ENCODE results near the gene ZNF532. TPM values are rescaled to one million over a fixed set of nuclear protein-coding genes. Genes with fewer than 3 reads are reported as not detected.

Gene ZNF532
- total RNA-seq, 1 donor from 2014 or later = 69.4 TPM

DNA sequence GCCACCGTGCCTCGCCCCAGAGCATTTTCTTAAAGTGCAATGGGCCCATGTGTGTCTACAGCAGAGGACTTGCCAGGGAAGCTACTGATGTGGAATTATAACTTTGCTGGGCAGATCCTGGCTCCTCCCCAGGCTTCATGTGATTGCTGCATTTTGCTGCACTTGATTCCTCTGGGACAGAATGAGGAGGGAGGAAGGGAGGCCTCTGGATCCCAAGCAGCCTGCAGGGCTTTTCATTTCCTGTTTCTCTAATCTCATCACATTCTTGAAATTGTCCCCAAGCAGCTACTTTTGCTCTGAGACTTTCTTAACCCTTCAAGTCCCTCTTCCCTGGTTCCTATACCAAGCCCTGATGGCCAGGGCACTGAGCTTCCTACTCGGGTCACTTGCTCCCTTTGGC lies 140.6 kb downstream of the ZNF532 start:
- Histone ChIP-seq H3K27ac (ENCODE audit: low read depth, low read length) (peak overlapping the region; percentile 68), H3K36me3 (ENCODE audit: control insufficient read depth in 3 of 3, insufficient read depth in 3 of 3, low read length in 3 of 3) (no peaks in the 10 kb centered on the region), H3K4me3 (ENCODE audit: low read length in 3 of 3) (peak overlapping the region in 1 of 3 donors; percentile 15), H3K27me3 (ENCODE audit: control insufficient read depth in 3 of 3, insufficient read depth in 3 of 3, low read length in 3 of 3) (no peaks in the 10 kb centered on the region), H3K9me3 (ENCODE audit: control insufficient read depth in 3 of 3, low read length in 3 of 3) (no peaks in the 10 kb centered on the region), H3K9ac (ENCODE audit: low read depth in 1 of 3, low read length in 3 of 3) (peak overlapping the region in 1 of 3 donors; percentile 26), H3K4me1 (ENCODE audit: control insufficient read depth in 3 of 3, insufficient read depth in 3 of 3, low read length in 3 of 3) (peaks cover 16 to 20% (median 17%) of the 10 kb centered on the region in 3 donors)

DNA sequence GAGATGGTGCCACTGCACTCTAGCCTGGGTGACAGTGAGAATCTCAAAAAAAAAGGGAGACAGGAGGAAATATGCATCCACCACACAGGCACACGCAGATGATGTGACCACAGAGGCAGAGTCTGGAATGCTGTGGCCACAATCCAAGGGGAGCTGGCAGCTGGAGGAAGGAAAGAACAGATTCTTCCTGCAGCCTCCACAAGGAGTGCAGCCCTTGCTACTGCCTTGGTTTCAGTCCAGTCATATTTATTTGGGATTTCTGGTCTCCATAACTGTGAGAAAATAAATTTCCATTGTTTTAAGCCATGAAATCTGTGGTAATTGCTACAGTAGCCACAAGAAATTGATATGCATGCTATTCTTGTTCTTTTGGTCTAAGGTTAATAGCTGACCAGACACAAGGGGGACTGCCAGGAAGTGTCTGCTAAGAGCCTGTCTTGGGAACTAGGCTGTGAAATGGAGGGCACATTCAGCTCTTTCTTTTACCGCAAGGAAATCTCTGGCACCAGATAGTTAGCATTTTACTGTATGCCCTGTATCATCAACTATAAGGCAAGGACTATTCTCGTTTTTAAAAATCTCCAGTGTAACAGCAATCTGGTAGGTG lies 141.9 kb downstream of the ZNF532 start:
- Histone ChIP-seq H3K27ac (ENCODE audit: low read depth, low read length) (peak overlapping the region; percentile 17), H3K4me1 (ENCODE audit: control insufficient read depth in 3 of 3, insufficient read depth in 3 of 3, low read length in 3 of 3) (peaks cover 16 to 20% (median 17%) of the 10 kb centered on the region in 3 donors), H3K4me3 (ENCODE audit: low read length in 3 of 3) (no peak overlapping the region), H3K9me3 (ENCODE audit: control insufficient read depth in 3 of 3, low read length in 3 of 3) (no peaks in the 10 kb centered on the region), H3K27me3 (ENCODE audit: control insufficient read depth in 3 of 3, insufficient read depth in 3 of 3, low read length in 3 of 3) (no peaks in the 10 kb centered on the region), H3K9ac (ENCODE audit: low read depth in 1 of 3, low read length in 3 of 3) (no peak overlapping the region), H3K36me3 (ENCODE audit: control insufficient read depth in 3 of 3, insufficient read depth in 3 of 3, low read length in 3 of 3) (no peaks in the 10 kb centered on the region)

DNA sequence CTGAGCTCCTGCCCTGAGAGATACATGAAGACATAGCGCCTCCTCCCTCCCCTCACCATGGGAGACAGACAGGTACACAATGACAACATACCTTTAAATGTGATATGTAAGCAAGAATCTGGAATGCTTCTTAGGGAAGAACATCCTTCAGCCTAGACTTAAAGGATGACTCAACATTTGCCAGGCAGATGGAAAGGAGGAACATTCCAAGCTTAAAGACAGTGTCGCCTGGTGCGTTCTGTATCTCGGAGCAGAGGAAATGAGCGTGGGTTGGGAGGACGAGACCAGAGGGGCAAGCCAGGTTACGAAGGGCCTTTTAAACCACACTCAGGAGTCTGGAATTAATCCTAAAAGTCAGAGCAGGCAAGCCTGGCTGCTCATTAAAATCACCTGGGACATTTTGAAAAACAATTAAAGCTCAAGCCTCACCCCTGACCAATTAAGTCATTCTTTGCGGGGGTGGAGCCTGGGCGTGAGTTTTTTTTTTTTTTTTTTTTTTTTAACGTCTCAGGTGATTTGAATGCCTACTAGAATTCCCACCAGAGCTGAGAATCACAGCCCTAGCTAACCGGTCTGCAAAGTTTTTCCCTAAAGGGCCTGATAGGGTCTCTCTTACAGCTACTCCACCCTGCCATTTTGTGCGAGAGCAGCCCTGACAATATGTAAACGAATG lies 143.8 kb downstream of the ZNF532 start:
- Histone ChIP-seq H3K4me3 (ENCODE audit: low read length in 3 of 3) (no peak overlapping the region), H3K36me3 (ENCODE audit: control insufficient read depth in 3 of 3, insufficient read depth in 3 of 3, low read length in 3 of 3) (no peaks in the 10 kb centered on the region), H3K9me3 (ENCODE audit: control insufficient read depth in 3 of 3, low read length in 3 of 3) (no peaks in the 10 kb centered on the region), H3K27me3 (ENCODE audit: control insufficient read depth in 3 of 3, insufficient read depth in 3 of 3, low read length in 3 of 3) (no peaks in the 10 kb centered on the region), H3K27ac (ENCODE audit: low read depth, low read length) (no peak overlapping the region), H3K4me1 (ENCODE audit: control insufficient read depth in 3 of 3, insufficient read depth in 3 of 3, low read length in 3 of 3) (peaks cover 16 to 20% (median 17%) of the 10 kb centered on the region in 3 donors), H3K9ac (ENCODE audit: low read depth in 1 of 3, low read length in 3 of 3) (no peak overlapping the region)

DNA sequence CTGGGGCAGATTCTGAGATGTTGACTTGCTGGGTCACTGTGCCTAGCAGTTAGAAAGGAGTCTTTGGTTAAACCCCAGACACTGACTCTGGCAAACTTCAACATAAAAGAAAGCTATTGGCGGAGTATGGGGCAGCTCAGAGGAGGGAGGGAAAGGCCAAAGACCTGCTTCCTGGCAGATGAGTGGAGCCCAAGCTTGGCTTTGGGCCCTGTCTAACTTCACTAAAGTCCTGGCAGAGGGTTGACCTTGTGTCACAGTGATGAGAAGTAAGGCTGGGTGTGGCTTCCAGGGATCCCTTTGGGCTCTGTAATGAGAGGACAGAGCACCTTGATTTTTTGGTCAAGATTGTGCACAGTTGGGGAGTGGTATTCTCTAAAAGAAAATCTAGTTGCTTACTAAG lies 145.2 kb downstream of the ZNF532 start:
- no peak overlapping the region for H3K9ac ChIP-seq (ENCODE audit: low read depth in 1 of 3, low read length in 3 of 3)
- no peaks in the 10 kb centered on the region for H3K9me3 ChIP-seq (ENCODE audit: control insufficient read depth in 3 of 3, low read length in 3 of 3)
- peaks cover 16 to 20% (median 17%) of the 10 kb centered on the region in 3 donors for H3K4me1 ChIP-seq (ENCODE audit: control insufficient read depth in 3 of 3, insufficient read depth in 3 of 3, low read length in 3 of 3)
- H3K27ac ChIP-seq (ENCODE audit: low read depth, low read length) = no peak overlapping the region
- no peaks in the 10 kb centered on the region for H3K27me3 ChIP-seq (ENCODE audit: control insufficient read depth in 3 of 3, insufficient read depth in 3 of 3, low read length in 3 of 3)
- no peaks in the 10 kb centered on the region for H3K36me3 ChIP-seq (ENCODE audit: control insufficient read depth in 3 of 3, insufficient read depth in 3 of 3, low read length in 3 of 3)
- H3K4me3 ChIP-seq (ENCODE audit: low read length in 3 of 3) = no peak overlapping the region

DNA sequence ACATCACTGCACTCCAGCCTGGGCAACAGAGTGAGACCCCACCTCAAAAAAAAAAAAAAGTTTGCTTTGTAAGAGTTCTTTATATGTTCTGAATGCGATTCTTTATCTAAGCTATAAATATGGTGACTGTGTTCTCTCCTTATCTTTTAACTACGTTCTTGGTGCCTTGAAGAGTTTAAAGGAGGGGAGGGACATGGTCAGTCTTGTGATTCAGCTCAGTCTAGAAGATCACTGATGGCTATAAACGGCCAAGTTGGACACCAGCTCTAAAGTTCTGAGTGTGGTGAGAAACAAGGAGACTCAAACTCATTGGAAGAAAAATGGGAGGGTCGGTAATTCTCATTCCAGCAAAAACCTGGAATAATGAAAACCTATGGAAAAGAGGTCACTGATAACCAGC lies 146.6 kb downstream of the ZNF532 start:
- Histone ChIP-seq H3K9me3 (ENCODE audit: control insufficient read depth in 3 of 3, low read length in 3 of 3) (no peaks in the 10 kb centered on the region), H3K27ac (ENCODE audit: low read depth, low read length) (no peak overlapping the region), H3K27me3 (ENCODE audit: control insufficient read depth in 3 of 3, insufficient read depth in 3 of 3, low read length in 3 of 3) (no peaks in the 10 kb centered on the region), H3K9ac (ENCODE audit: low read depth in 1 of 3, low read length in 3 of 3) (no peak overlapping the region), H3K4me1 (ENCODE audit: control insufficient read depth in 3 of 3, insufficient read depth in 3 of 3, low read length in 3 of 3) (peaks cover 6 to 11% (median 7%) of the 10 kb centered on the region in 3 donors), H3K36me3 (ENCODE audit: control insufficient read depth in 3 of 3, insufficient read depth in 3 of 3, low read length in 3 of 3) (no peaks in the 10 kb centered on the region), H3K4me3 (ENCODE audit: low read length in 3 of 3) (no peak overlapping the region)

DNA sequence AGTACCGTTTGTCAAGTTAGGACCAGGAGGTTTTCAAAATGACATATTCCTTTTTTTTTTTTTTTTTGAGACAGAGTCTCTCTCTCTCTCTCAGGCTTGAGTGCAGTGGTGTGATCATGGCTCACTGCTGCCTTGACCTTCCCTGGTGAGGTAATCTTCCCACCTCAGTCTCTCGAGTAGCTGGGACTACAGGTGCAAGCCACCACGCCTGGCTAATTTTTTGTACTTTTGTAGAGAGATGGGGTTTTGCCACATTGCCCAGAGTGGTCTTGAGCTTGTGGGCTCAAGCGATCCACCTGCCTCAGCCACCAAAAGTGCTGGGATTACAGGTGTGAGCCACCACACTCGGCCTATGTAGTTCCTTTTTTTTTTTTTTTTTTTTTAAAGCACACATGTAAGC lies 147.1 kb downstream of the ZNF532 start:
- Histone ChIP-seq H3K4me1 (ENCODE audit: control insufficient read depth in 3 of 3, insufficient read depth in 3 of 3, low read length in 3 of 3) (peaks cover 2 to 7% (median 3%) of the 10 kb centered on the region in 3 donors), H3K27ac (ENCODE audit: low read depth, low read length) (no peak overlapping the region), H3K9ac (ENCODE audit: low read depth in 1 of 3, low read length in 3 of 3) (no peak overlapping the region), H3K27me3 (ENCODE audit: control insufficient read depth in 3 of 3, insufficient read depth in 3 of 3, low read length in 3 of 3) (no peaks in the 10 kb centered on the region), H3K9me3 (ENCODE audit: control insufficient read depth in 3 of 3, low read length in 3 of 3) (no peaks in the 10 kb centered on the region), H3K4me3 (ENCODE audit: low read length in 3 of 3) (no peak overlapping the region), H3K36me3 (ENCODE audit: control insufficient read depth in 3 of 3, insufficient read depth in 3 of 3, low read length in 3 of 3) (no peaks in the 10 kb centered on the region)

DNA sequence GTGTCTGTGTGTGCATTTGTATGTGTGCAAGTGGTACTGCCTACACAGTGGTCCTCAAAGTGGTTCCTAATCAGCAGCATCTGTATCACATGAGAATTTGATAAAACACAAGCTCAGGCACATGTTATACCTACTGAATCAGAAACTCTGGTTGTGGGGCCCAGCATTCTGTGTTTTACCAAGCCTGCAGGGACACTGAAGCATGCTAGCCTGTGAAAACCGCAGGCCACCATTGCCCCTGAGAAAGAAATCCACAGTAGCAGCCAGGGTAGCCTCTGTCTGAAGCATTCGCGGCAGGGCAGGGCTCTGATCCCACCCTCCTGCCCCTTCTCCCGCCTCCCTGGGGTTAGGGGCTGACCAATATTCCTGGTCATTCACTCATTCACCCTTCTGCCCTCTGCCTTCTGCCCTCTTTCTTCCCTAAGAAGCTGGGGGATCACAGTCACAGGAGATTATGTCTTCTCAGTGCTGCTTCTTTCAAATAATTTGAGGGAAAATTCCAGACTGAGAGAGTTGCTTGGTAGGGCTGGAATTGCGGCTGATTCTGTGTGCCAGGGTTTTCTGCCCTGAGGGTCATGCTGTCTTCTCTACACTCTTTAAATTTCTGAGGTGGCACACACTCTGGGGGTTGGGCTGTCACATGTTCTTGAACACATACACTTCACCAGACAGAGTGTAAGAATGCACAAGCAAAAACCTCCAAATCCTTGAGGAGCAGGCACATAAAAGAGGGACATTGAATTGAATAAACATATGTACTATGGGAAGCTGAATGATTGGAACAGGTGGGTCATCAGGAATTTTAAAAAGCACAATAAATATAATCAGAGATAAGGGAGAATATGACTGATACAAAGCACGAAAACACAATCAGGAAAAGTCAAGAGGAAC lies 148.4 kb downstream of the ZNF532 start:
- no peak overlapping the region for H3K9ac ChIP-seq (ENCODE audit: low read depth in 1 of 3, low read length in 3 of 3)

DNA sequence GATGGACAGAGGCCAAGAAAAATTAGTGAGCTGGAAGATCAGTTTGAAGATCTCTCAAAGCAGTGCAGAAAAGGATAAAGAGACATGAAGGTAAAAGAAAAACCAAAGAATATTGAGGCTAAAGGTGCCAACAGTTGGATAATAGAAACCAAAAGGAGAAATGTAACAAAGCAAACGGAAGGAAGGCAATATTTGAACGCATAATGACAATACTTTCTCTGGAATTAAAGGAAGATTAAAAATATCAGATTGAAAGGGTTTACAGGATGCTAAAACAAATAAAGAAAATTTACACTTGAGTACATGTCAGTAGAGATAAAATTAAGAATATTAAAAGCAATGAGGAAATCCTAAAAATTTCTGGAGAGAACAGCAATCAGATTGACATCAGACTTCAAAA lies 149.1 kb downstream of the ZNF532 start:
- no peak overlapping the region for H3K9ac ChIP-seq (ENCODE audit: low read depth in 1 of 3, low read length in 3 of 3)
- H3K9me3 ChIP-seq (ENCODE audit: control insufficient read depth in 3 of 3, low read length in 3 of 3) = peaks cover 0 to 2% (median 0%) of the 10 kb centered on the region in 3 donors
- H3K36me3 ChIP-seq (ENCODE audit: control insufficient read depth in 3 of 3, insufficient read depth in 3 of 3, low read length in 3 of 3) = no peaks in the 10 kb centered on the region
- H3K27me3 ChIP-seq (ENCODE audit: control insufficient read depth in 3 of 3, insufficient read depth in 3 of 3, low read length in 3 of 3) = no peaks in the 10 kb centered on the region
- no peak overlapping the region for H3K27ac ChIP-seq (ENCODE audit: low read depth, low read length)
- peaks cover 2 to 3% (median 3%) of the 10 kb centered on the region in 3 donors for H3K4me1 ChIP-seq (ENCODE audit: control insufficient read depth in 3 of 3, insufficient read depth in 3 of 3, low read length in 3 of 3)
- H3K4me3 ChIP-seq (ENCODE audit: low read length in 3 of 3) = no peak overlapping the region

More for the DNA sequence above, 148.4 kb downstream of the ZNF532 start:
- Histone ChIP-seq H3K4me3 (ENCODE audit: low read length in 3 of 3) (no peak overlapping the region), H3K27me3 (ENCODE audit: control insufficient read depth in 3 of 3, insufficient read depth in 3 of 3, low read length in 3 of 3) (no peaks in the 10 kb centered on the region), H3K27ac (ENCODE audit: low read depth, low read length) (no peak overlapping the region), H3K36me3 (ENCODE audit: control insufficient read depth in 3 of 3, insufficient read depth in 3 of 3, low read length in 3 of 3) (no peaks in the 10 kb centered on the region), H3K4me1 (ENCODE audit: control insufficient read depth in 3 of 3, insufficient read depth in 3 of 3, low read length in 3 of 3) (peaks cover 2 to 6% (median 3%) of the 10 kb centered on the region in 3 donors), H3K9me3 (ENCODE audit: control insufficient read depth in 3 of 3, low read length in 3 of 3) (no peaks in the 10 kb centered on the region)

DNA sequence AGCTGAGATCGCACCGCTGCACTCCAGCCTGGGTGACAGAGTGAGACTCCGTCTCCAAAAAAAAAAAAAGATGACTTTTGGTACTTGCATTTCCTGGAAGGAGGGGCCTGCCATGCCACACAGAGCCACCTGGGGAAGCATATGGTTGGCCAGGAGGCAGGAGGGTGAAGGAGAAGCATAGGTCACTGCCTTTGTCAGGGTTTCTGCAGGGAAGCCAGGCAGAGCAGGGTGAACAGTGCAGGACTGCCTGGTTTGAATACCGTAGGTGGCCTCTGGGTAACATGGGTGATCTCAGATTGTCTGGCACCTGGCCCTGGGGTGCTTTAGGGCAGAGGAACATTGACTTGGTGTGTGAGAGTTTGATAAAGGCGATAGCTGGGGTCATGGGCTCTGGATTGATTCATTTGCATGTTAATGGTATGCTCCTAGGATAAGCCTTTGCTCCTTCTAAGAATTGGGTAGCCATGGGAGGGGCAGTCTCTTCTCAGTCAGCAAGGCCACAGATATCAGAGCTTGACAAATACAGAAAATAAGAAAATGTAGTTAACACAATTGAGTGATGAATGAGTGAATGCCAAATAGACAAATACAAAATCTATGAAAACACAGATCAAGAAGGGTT lies 151.0 kb downstream of the ZNF532 start:
- Histone ChIP-seq H3K36me3 (ENCODE audit: control insufficient read depth in 3 of 3, insufficient read depth in 3 of 3, low read length in 3 of 3) (no peaks in the 10 kb centered on the region), H3K9me3 (ENCODE audit: control insufficient read depth in 3 of 3, low read length in 3 of 3) (peaks cover 0 to 2% (median 0%) of the 10 kb centered on the region in 3 donors), H3K9ac (ENCODE audit: low read depth in 1 of 3, low read length in 3 of 3) (no peak overlapping the region), H3K27me3 (ENCODE audit: control insufficient read depth in 3 of 3, insufficient read depth in 3 of 3, low read length in 3 of 3) (no peaks in the 10 kb centered on the region), H3K4me1 (ENCODE audit: control insufficient read depth in 3 of 3, insufficient read depth in 3 of 3, low read length in 3 of 3) (no peaks in the 10 kb centered on the region), H3K27ac (ENCODE audit: low read depth, low read length) (no peak overlapping the region), H3K4me3 (ENCODE audit: low read length in 3 of 3) (no peak overlapping the region)

Measured in skeletal muscle tissue (tissue), 4 donors.